Left kidney (tissue), 2 donors: Measurements from ENCODE around the gene CALHM1. TPM values are rescaled to one million over a fixed set of nuclear protein-coding genes. Genes with fewer than 3 reads are reported as not detected.
"Not testable (repeated sequence)": the region's sequence is repeated elsewhere in the genome, so short reads cannot be mapped to it uniquely, and the experiment has no call there.

ENCODE experiments used
- DNase-seq: peaks from one replicate; pipeline ENCODE4 v3.0.0-alpha.2; 2013
- polyA plus RNA-seq: library from polyadenylated mRNA; unstranded; fragments of 120-200 nt; gene quantifications from one replicate; pipeline ENCODE4 v1.2.1, GENCODE V29; 2013; ENCODE audit not compliant: insufficient read length

CALHM1 gene
- polyA plus RNA-seq, 1 donor = 0.05 TPM

DNA sequence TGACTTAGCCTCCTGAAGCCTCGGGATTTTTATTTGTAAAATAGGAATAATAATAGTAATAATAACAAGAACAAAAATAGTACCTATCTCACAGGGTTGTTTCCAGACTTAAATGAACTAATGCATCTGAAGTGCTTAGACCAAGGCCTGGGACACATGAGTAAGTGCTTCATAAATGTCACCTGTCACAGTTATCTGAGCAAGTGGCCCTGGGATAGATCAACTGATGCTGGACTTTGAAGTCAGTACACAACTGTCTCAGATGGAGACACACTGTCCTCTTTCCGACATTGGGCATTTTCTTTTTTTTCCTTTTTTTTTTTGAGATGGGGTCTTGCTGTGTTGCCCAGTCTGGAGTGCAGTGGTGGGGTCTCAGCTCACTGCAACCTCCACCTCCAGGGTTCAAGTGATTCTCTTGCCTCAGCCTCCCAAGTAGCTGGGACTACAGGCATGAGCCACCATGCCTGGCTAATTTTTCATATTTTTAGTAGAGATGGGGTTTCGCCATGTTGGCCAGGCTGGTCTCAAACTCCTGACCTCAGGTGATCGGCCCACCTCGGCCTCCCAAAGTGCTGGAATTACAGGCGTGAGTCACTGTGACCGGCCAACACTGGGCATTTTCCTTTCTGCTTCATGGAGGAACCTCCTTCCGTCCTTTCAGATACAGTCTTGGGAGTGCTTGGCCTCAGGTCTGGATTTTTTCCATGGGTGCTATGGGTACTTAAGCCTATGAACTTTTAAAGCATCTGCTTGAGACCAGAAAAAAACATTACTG, 28.1 kb upstream of the CALHM1 start:
- DNase-seq = not testable (repeated sequence)

DNA sequence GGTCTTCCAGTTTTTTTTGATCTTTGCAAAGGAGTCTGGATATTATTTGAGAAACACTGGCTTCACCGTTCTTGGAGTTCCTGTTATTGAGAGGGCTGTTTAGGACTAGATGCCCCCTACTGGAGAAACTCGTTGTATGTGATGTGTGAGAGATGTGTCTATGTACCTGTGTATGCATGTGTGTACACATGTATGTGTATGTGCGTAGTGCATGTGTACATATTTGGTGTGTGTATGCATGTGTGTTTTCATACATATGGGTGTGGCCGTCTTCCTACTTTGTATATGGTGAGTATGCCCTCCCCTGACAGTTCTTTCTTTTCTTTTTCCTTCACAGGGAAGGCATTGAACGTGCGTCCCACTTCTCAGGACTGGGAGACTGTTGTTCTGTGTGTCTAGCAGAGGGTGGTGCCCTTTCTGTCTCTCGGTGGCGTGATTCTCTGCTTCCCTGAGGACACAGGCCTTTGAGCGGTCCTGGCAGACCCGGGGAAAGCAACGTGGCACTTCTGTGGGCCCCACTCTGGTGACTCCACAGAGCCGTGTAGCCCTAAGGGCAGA, 23.4 kb upstream of the CALHM1 start:
- DNase-seq = no peak

DNA sequence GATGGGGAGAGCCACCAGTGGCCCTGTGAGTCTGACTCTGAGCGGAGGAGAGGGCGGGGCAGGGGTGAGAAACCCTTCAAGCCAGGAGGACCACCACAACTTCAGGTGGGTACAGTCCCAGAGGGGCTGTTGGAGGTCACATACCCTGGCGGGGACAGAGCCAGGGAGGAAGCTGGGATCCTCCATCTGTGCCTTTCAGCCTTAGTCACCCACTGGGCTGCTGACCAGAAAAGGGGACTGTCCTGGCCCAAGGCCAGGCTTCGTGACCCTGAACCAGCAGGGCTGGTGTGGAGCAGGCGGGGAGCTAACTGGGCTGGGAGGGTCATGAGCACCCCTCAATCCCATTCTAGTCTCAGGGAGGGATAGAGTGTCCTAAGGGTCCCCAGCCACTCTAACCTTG, 21.8 kb upstream of the CALHM1 start:
- DNase-seq = no peak

DNA sequence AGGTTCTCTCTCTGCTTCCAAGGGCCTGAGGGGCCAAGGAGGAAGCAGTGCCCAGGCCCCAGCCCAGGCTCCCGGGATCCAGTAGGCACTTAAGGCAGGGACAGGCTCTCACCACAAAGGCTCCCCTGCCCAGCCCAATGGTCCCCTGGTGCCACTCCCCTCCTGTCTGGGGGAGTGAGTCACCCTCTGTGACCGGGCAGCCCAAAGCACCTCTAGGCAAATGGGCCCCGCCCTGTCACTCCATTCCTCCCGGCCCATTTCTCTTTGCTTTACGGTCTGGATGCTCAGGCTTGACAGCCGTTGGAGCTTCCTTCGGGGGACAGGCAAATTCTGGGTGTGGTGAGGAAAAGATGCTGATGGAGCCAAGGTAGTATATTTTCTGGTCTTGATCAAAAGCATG, 20.4 kb upstream of the CALHM1 start, which contains the start of gene CALHM3:
Gene CALHM3, minus strand, starts transcription at position 106 of the 400 bp plus-strand sequence. CDS start 208 bp downstream, outside the sequence.
- no peak for DNase-seq

DNA sequence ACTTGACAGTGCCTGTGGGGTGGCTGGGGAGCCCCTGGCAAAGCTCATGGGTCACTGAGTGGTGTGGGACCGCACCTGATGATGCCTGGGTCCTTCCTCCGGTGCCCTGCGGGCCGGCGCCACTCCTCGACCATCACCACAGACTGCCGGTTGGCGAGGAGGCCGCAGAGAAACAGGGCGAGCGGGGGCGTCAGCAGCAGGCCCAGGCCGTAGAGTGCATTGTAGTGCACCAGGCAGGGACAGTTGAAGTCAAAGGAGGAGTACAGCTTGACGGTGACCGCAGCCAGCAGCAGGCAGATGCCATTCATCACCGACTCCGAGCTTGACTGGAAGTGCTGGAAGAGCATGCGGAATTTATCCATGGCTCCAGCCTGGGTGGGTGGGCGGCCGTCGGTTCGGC, 20.0 kb upstream of the CALHM1 start:
- DNase-seq = no peak

DNA sequence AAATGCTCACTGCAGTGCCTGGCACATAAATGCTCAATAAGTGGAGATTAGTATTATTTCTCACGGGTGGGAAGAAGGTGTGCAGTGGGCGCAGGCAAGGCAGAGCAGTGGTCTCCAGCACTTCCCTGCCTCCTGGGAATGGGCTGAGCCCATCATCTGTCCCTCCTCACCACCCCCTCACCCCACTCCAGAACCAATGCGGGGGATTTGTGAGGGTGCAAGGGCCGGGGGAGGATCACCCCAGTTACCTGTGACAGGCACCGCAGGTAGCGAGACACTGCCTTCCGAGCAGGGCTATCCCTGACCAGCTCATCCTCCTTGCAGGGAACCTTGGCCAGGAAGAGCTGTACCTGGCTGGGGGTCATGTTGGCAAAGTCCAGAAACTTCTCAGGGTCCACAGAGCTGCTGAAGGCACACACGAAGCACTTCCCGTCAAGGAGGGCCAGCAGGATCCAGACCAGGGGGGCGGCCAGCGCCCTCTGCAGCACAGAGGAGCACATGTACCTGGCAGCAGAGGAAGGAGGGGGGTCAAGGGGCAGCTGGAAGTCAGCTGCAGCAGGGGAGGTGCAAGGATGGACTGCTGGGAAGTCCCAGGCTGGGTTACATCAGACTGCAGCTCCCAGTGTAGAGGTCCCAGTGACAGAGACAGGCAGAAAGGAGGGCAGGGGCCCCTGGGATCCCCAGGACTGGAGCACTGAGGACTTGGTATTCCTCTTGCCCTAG, 17.5 kb upstream of the CALHM1 start:
- no peak for DNase-seq

DNA sequence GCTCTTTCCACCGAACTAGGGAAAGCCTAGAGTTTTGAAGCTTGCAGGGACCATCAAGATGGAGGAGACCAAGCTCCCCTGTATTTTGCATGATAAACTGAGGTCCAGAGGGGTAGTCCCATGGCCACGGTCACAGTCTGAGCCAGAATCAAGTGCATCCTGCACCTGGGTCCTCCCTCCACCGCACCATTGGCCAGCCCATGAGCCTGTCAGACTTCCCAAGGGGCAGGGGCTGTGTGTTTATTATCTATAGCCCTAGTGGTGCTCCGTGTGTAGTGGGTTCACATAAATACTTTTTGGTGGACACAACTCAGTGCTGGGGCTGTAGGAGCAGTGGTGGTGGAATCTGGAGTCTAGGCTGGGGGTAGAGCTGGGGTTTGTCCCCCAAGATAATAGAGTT, 16.7 kb upstream of the CALHM1 start:
- DNase-seq = no peak

DNA sequence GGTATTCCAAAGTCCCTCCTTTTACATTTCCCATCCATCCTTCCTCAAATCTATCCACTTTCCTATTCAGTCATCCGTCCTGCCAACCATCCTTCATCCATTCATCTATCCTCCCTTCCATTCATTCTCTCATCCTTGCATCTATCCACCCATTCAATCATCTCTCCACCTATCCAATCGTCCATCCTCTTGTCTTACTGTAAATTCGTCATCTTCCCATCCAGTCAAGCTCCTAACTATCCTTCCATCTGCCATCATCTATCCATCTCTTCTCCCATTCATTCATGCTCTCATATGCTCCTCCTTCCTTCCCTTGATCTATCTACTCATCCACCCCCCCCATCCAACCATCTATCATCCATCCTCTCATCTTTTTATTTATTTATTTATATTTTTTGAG, 15.4 kb upstream of the CALHM1 start:
- no peak for DNase-seq

DNA sequence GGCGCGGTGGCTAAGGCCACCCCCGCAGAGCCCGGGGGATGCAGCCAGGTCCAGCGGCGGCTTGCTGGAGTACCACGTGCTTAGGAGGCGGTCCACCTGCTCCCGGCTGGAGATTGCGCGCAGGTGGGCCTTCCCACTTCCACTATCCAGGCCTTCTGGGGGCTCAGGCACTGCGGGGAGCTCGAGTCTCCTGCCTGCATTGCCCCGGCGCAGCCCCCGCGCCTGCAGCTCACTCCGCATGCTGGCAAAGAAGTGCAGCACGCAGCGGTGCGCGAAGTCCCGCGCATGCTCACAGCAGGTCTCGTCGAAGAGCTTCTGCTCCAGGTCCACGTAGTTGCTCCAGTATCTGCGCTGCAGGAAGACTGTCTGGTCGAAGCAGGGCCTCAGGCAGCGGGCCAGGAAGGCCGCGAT, 14.6 kb upstream of the CALHM1 start:
- no peak for DNase-seq

DNA sequence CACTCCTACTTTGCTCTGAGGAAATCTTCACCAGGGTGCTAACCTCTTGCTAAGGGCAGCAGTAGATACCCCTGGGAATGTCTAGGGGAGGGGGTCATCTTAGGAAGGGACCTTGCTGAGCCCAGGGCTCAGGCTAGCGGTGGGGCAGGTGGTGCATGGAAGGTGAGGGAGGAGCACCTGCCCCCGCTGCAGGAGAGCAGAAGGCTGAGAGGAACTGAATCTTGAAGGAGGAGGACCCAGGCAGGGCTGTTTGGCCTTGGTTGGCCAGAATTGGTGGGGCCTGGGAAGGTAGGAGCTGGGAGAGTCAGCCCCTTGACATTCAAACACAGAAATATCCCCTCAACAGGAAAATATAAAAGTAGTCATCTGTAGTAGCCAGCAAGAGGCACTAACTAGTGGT, 13.3 kb upstream of the CALHM1 start:
- DNase-seq = no peak

DNA sequence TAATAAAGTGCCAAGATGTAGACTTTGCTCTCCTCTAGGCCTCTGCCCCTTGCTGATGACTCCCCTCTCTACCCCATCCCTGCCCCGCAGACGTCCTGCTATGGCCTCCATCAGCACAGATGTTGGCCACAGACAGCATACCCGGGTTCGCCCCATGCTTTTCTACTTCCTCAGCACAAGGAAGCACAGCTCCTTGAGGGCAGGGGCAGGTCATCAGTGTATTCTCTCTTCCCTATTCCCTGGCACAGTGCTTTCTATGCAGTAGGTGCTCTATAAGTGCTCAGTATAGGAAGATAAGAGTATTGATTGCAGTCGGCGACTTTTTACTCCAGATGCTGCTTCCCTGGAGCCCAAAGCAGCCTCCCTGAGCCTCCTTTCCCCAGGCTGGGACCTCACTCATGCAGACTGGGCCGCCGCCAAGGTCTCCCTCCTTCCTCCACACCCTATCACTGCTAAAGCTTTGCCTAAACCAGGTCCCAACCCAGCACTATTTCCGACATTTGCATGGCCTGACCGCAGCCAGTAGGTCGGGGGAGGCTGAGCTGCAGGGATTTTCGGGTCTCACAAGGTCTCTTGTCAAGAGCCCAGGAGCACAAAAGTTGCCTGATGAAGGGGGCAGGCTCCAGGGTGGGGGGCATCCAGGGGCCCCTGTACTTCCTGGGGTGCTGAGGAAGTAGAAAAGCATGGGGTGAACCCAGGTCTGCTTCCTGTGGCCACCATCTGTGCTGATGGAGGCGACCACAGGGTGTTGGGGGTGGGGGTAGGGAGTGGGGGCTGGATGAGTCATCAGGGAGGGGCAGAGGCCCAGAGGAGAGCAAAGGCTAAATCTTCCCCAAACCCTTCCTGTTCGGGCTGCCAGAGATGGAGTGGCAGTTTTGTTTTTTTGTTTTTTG, 12.3 kb upstream of the CALHM1 start:
- DNase-seq = no peak

DNA sequence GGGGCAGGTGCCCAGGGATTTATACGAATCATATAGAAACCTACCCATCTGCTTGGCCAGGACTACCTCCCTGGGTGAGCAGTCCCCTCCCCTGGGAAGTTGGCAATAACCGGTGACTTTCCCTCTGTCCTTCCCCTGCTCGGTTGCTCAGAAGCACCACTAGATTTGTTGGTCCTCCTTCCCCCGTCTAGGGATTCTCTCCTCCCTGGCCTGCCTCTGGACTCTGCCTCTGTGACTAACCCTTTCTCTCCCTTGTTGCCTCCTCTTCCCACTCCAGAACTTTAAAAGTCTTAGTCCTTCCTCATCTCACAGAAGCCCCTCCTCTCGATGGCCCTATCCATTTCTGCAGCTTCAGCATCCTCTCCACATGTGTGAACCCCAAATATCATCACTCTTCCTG, 10.5 kb upstream of the CALHM1 start:
- no peak for DNase-seq

DNA sequence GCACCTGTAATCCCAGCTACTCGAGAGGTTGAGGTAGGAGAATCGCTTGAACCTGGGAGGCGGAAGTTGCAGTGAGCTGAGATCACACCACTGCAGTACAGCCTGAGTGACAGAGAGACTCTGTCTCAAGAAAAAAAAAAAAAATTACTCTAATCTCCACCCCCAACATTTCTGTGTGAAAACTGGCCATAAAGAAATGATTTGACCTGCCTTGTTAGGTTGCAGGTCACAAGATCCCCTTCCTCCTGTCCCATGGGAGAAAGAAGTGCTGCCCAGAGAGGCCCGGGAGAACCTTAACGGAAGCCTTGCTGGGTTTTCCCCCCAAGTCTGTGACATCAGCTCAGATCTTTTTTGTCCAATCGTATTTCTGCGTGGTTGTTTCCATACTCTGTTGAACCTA, 8.7 kb upstream of the CALHM1 start:
- DNase-seq = no peak

DNA sequence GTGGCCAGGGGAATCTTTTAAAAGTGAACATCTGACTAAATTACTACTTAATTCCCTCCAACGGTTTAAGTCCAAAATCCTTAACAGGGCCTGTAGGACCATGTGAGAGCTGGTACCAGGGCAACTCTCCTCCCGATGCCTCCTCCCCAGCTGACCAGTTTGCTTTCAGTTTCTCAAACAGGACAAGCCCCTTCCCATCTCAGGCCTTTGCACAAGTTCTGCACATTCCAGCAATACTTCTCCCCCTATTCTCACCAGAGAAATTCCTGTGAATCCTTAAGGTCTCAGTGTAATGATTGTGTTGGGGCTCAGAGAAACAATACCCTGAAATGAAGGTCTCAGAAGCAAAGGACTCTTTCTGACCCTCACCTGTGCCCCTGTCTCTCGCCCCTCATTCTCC, 8.0 kb upstream of the CALHM1 start:
- no peak for DNase-seq

DNA sequence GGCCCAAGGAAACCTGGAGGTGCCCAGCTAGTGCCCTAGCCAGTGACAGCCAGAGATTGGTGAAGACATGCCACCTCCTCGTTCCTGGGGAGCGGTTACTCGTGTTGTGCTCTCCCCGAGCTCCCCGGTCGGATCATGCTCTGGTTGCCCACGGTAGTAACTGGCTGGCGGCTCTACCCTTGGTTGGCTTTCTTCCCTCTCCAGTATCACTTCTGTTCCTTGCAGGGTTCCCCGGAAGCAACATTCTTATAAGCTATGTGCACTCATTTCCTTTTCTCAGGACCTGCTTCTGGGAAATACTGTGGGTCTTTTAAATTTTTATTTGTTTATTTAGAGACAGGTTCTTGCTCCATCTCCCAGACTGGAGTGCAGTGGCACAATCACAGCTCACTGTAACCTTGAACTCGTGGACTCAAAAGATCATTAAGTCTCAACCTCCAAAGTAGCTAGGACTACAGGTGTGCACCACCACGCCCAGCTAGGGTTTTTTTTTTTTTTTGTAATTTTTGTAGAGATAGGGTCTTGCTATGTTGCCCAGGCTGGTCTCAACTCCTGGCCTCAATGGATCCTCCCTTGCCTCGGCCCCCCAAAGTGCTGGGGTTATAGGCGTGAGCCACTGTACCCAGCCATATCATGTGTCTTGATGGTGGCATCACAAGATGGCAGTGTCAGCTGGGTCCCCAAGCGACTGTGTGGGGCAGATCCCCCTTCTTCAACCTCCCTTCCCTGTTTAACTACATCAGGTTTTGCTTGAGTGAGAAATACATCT, 6.9 kb upstream of the CALHM1 start:
- DNase-seq = no peak

DNA sequence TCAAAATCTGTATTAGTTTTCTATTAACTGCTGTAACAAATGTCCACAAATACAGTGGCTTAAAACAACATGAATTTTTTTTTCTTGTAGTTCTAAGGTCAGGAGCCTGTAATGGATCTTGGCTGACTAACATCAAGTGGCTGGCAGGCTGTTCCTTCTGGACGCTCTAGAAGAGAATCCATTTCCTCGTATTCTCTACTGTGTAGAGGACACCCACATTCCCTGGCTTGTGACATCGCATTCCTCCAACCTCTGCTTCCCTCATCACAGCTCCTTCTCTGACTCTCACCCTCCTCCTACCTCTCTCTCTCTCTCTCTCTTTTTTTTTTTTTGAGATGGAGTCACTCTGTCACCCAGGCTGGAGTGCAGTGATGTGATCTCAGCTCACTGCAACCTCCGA, 4.8 kb upstream of the CALHM1 start:
- DNase-seq = no peak

DNA sequence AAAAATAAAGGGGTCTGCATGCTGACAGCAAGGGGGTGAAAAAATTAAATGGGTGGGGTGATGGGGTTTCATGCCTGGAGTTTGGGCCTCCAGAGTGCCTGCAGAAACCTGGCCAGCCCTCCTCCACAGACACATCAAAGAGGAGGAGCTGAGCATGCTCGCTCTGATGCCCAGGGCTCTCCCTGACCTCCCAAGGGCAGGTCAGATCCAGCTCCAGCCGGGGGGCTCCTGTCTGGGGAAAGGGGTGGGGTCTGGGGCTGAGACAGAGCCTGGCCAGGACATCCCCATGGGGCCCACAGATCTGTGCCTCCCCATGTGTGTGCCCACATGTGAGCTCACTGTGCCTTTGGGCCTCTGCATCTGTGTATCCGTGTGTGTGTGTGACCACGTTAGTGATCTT, 915 bp upstream of the CALHM1 start:
- no peak for DNase-seq

DNA sequence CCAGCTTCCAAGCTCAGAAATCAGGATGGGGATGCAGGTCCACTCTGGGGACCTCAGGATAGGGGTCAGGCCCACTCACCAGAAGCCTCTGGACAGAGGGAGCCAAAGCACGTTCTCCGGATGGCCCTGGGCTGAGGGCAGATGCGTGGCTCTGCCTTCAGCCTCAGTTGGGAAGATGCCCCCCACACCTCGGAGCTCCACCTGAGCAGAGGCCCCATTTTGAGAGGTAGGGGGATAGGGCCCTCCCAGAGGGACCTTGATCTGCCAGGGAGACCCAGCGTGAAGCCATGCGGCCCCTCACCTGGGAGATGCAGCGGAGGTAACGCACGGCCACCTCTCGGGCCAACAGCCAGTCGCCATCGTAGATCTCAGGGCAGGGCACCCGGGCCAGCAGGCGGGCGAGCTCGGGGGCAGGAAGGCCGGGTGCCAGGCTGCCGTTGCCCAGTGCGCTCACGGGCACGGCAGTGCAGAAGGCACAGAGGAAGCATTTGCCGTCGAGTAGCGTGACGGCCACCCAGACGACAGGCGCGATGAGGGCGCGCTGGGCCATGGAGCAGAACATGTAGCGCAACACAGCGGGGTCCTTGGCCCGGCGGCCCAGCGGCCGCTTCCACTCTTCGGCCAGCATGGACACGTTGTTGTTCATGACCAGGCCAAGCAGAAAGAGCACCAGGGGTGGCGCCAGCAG, 660 bp downstream of the CALHM1 start:
- DNase-seq = no peak

DNA sequence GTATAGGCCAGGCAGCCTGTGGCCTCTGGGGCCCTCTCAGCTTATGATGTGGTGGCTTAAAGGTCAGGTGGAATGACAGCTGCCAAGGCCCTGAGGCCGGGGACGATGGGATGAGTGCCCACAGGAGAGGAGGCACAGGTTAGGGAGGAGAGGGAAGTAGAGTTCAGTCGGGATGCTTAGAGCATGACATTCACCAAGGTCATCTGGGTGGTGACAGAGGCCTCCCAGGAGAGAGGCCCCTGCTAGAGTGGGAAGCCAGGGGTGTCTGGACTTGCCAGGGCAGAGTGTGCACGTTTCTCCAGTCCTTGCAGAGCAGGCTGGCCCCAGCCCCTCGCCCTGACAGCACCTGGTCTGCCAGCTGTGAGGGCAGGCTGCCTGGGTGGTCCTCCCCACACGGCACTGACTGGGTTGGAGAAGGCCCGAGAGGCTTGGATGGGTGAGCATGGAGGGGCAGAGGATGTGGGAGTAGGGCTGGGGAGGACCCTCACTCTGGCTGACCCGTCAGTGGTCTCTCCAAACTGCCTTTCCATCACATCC, 1.5 kb downstream of the CALHM1 start:
- no peak for DNase-seq

DNA sequence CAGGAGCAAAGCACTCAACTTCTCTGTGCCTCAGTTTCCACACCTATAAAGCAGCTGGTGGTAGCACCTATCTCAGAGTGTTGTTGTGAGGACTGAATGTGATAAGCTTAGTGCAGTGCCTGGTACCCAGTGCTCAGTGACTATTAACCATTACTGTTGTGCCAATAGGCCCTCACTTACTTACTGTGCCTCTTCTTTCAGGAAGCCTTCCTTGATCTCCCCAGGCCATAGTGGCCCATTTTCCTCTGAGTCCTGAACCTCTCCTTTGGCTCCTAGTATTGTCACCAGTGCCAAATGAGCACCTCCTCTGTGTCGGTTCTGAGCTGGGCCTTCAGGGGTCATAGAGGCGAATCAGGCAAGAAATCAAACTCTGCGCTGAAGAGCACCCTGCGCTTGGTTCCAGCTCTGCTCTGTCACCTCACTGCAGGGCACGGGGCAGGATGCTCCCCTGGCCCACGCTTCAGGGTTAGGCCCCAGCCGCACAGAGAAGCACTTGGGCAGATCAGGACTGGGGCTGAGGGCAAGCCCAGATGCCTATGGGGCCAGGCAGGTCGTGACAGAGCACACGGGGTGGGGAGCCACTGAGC, 2.5 kb downstream of the CALHM1 start:
- no peak for DNase-seq
